ENCODE measurements around the gene RPL35.
"Not testable (repeated sequence)": the region's sequence is repeated elsewhere in the genome, so short reads cannot be mapped to it uniquely, and the experiment has no call there.

Gene RPL35

GRCh38 chr9:124852829-124853531 lies 8.8 kb downstream of the RPL35 start, which contains the start of gene WDR38:
Gene WDR38 (plus strand): TSS chr9:124853460. CDS start chr9:124853532, 72 bp downstream.
- DNase-seq (ENCODE audit: low read depth in 3 of 3) = peak; percentile 39 to 74 (median 55)

- no peak for DNase-seq (ENCODE audit: low read depth in 3 of 3)
These were observed 9.5 kb downstream of the RPL35 start for GRCh38 chr9:124852121-124852828.

- no peak for DNase-seq (ENCODE audit: low read depth in 3 of 3)
These were observed 12.0 kb downstream of the RPL35 start for GRCh38 chr9:124849801-124850200.

- DNase-seq (ENCODE audit: low read depth in 3 of 3) = no peak
These were observed 14.8 kb downstream of the RPL35 start for GRCh38 chr9:124846969-124847368.

GRCh38 chr9:124846467-124846866 lies 15.3 kb downstream of the RPL35 start:
- not testable (repeated sequence) for DNase-seq (ENCODE audit: low read depth in 3 of 3)

- DNase-seq (ENCODE audit: low read depth in 3 of 3) = no peak
These were observed 17.5 kb downstream of the RPL35 start for GRCh38 chr9:124844291-124844690.

GRCh38 chr9:124843456-124844034 lies 18.2 kb downstream of the RPL35 start:
- no peak for DNase-seq (ENCODE audit: low read depth in 3 of 3)

GRCh38 chr9:124841075-124841821 lies 20.5 kb downstream of the RPL35 start:
- no peak for DNase-seq (ENCODE audit: low read depth in 3 of 3)

- DNase-seq (ENCODE audit: low read depth in 3 of 3) = no peak
These were observed 21.4 kb downstream of the RPL35 start for GRCh38 chr9:124840300-124840833.

GRCh38 chr9:124839612-124840299 lies 22.0 kb downstream of the RPL35 start:
- no peak for DNase-seq (ENCODE audit: low read depth in 3 of 3)

GRCh38 chr9:124838567-124839275 lies 23.0 kb downstream of the RPL35 start:
- not testable (repeated sequence) for DNase-seq (ENCODE audit: low read depth in 3 of 3)

GRCh38 chr9:124838132-124838531 lies 23.6 kb downstream of the RPL35 start:
- not testable (repeated sequence) for DNase-seq (ENCODE audit: low read depth in 3 of 3)

- no peak for DNase-seq (ENCODE audit: low read depth in 3 of 3)
These were observed 26.7 kb downstream of the RPL35 start for GRCh38 chr9:124835026-124835557.

GRCh38 chr9:124834591-124834990 lies 27.2 kb downstream of the RPL35 start:
- no peak for DNase-seq (ENCODE audit: low read depth in 3 of 3)

GRCh38 chr9:124831642-124832364 lies 30.0 kb downstream of the RPL35 start:
- no peak for DNase-seq (ENCODE audit: low read depth in 3 of 3)

- DNase-seq (ENCODE audit: low read depth in 3 of 3) = no peak
These were observed 31.2 kb downstream of the RPL35 start for GRCh38 chr9:124830593-124830992.

GRCh38 chr9:124829334-124829669 lies 32.5 kb downstream of the RPL35 start:
- DNase-seq (ENCODE audit: low read depth in 3 of 3) = no peak

- no peak for DNase-seq (ENCODE audit: low read depth in 3 of 3)
These were observed 33.0 kb downstream of the RPL35 start for GRCh38 chr9:124828489-124829333.
